Measurements from ENCODE around the gene SOAT2.
"Not testable (repeated sequence)": the region's sequence is repeated elsewhere in the genome, so short reads cannot be mapped to it uniquely, and the experiment has no call there.

Gene SOAT2

GRCh38 chr12:53159195-53159839, 56.0 kb downstream of the SOAT2 start:
- peak; percentile 81 for DNase-seq

- DNase-seq, result no peak
Measured at GRCh38 chr12:53160000-53160399, 56.7 kb downstream of the SOAT2 start.

GRCh38 chr12:53160673-53161072, 57.4 kb downstream of the SOAT2 start:
- DNase-seq, result no peak

GRCh38 chr12:53161119-53161911, 58.0 kb downstream of the SOAT2 start:
- no peak for DNase-seq

- not testable (repeated sequence) for DNase-seq
Measured at GRCh38 chr12:53163008-53163407, 59.7 kb downstream of the SOAT2 start.

GRCh38 chr12:53166837-53167236, 63.6 kb downstream of the SOAT2 start:
- DNase-seq, result no peak

- no peak for DNase-seq
Measured at GRCh38 chr12:53169644-53170043, 66.4 kb downstream of the SOAT2 start.

GRCh38 chr12:53170215-53170614, 66.9 kb downstream of the SOAT2 start:
- no peak for DNase-seq

- no peak for DNase-seq
Measured at GRCh38 chr12:53170876-53171724, 67.8 kb downstream of the SOAT2 start.

GRCh38 chr12:53171725-53172329, 68.5 kb downstream of the SOAT2 start:
- DNase-seq, result peak; percentile 25

- DNase-seq, result no peak
Measured at GRCh38 chr12:53172352-53172751, 69.1 kb downstream of the SOAT2 start.

GRCh38 chr12:53173085-53173715, 69.9 kb downstream of the SOAT2 start:
- DNase-seq, result no peak
